Mesothelial cell of epicardium (in vitro differentiated cells): ENCODE measurements around the gene CCDC171. TPM values are rescaled to one million over a fixed set of nuclear protein-coding genes. Genes with fewer than 3 reads are reported as not detected.

Experiments used
- DNase-seq, 2 experiments: peaks; one replicate each; pipeline ENCODE4 v3.0.0; 2021; ENCODE audit warnings: low spot score in 2 of 2; ENCODE audit not compliant: unreplicated experiment in 2 of 2
- H3K27ac Mint-ChIP-seq: 2 replicates; pipeline ENCODE4 v1.8.0; 2021; ENCODE audit warnings: mixed read lengths
- H3K27me3 Mint-ChIP-seq: 2 replicates; pipeline ENCODE4 v1.8.0; 2021; ENCODE audit warnings: low read depth, mixed read lengths
- H3K36me3 Mint-ChIP-seq: 2 replicates; pipeline ENCODE4 v1.8.0; 2021; ENCODE audit warnings: mixed read lengths
- H3K4me1 Mint-ChIP-seq: 2 replicates; pipeline ENCODE4 v1.8.0; 2021; ENCODE audit warnings: mixed read lengths
- H3K4me3 Mint-ChIP-seq: 2 replicates; pipeline ENCODE4 v1.8.0; 2021; ENCODE audit warnings: mild to moderate bottlenecking, moderate library complexity, mixed read lengths
- H3K9me3 Mint-ChIP-seq: 2 replicates; pipeline ENCODE4 v1.8.0; 2021; ENCODE audit warnings: mixed read lengths
- total RNA-seq: library from RNA; stranded (reverse); gene quantifications from 3 replicates; pipeline ENCODE4 v1.2.1, GENCODE V29; 2021
- TF ChIP-seq, protein P1 (sequence below): fragments of 200-600 bp; sonication (generic); IDR thresholded peaks from one replicate; pipeline ENCODE4 v1.5.0; 2021; ENCODE audit warnings: antibody characterized with exemption; ENCODE audit not compliant: unreplicated experiment

Gene CCDC171
- total RNA-seq, 1 donor from 2014 or later = 9.8 TPM

GRCh38 chr9:15542624-15543023 is 10.2 kb upstream of the CCDC171 start:
- Mint-ChIP-seq H3K4me1 (peaks cover 13% of the 10 kb centered on the region), H3K27ac (no peak overlapping the region), H3K4me3 (no peak overlapping the region), H3K36me3 (no peaks in the 10 kb centered on the region), H3K27me3 (no peaks in the 10 kb centered on the region), H3K9me3 (peaks cover 15% of the 10 kb centered on the region)
- no peak for DNase-seq
- TF ChIP-seq, protein P1, sequence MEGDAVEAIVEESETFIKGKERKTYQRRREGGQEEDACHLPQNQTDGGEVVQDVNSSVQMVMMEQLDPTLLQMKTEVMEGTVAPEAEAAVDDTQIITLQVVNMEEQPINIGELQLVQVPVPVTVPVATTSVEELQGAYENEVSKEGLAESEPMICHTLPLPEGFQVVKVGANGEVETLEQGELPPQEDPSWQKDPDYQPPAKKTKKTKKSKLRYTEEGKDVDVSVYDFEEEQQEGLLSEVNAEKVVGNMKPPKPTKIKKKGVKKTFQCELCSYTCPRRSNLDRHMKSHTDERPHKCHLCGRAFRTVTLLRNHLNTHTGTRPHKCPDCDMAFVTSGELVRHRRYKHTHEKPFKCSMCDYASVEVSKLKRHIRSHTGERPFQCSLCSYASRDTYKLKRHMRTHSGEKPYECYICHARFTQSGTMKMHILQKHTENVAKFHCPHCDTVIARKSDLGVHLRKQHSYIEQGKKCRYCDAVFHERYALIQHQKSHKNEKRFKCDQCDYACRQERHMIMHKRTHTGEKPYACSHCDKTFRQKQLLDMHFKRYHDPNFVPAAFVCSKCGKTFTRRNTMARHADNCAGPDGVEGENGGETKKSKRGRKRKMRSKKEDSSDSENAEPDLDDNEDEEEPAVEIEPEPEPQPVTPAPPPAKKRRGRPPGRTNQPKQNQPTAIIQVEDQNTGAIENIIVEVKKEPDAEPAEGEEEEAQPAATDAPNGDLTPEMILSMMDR = no peak

- Mint-ChIP-seq H3K27ac (peak overlapping the region; percentile 1), H3K27me3 (no peaks in the 10 kb centered on the region), H3K4me3 (no peak overlapping the region), H3K9me3 (peaks cover 15% of the 10 kb centered on the region), H3K36me3 (no peaks in the 10 kb centered on the region), H3K4me1 (peaks cover 13% of the 10 kb centered on the region)
- TF ChIP-seq, protein P1 = no peak
- DNase-seq = no peak
These were observed 9.6 kb upstream of the CCDC171 start for GRCh38 chr9:15543047-15543813.

GRCh38 chr9:15549611-15550010 is 3.2 kb upstream of the CCDC171 start:
- Mint-ChIP-seq H3K27ac (no peak overlapping the region), H3K36me3 (no peaks in the 10 kb centered on the region), H3K4me1 (peaks cover 16% of the 10 kb centered on the region), H3K27me3 (peaks cover 6% of the 10 kb centered on the region), H3K4me3 (no peak overlapping the region), H3K9me3 (peaks cover 3% of the 10 kb centered on the region)
- TF ChIP-seq, protein P1 = no peak
- no peak for DNase-seq

DNA sequence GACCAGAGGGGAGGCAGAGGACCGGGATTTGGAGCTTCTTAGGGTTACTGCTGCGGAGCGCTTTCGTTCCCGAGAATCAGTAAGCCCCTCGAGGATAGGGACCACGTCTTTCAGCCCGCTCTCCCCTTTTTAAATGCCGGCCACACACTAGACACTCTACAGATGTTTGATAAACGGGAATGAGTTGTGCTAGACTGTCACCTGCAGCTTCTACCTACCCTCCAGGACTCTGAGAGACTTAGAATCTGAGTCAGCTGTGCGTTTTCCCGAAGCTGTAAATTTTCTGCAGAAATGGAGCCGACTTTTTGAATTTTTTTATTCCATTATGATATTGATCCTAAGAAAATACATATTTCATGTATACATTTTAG is 670 bp downstream of the CCDC171 start:
- peaks cover 16% of the 10 kb centered on the region for H3K4me1 Mint-ChIP-seq
- peak overlapping the region; percentile 96 for H3K27ac Mint-ChIP-seq
- no peaks in the 10 kb centered on the region for H3K9me3 Mint-ChIP-seq
- TF ChIP-seq, protein P1 = no peak
- DNase-seq = no peak
- H3K36me3 Mint-ChIP-seq = peaks cover 5% of the 10 kb centered on the region
- H3K27me3 Mint-ChIP-seq = peaks cover 6% of the 10 kb centered on the region
- peak overlapping the region; percentile 93 for H3K4me3 Mint-ChIP-seq

GRCh38 chr9:15570769-15571168 is 17.9 kb downstream of the CCDC171 start:
- DNase-seq = no peak

More at GRCh38 chr9:15570769-15571168, 17.9 kb downstream of the CCDC171 start:
- Mint-ChIP-seq H3K9me3 (no peaks in the 10 kb centered on the region), H3K36me3 (peaks cover 3% of the 10 kb centered on the region), H3K4me3 (no peak overlapping the region), H3K27me3 (no peaks in the 10 kb centered on the region), H3K27ac (no peak overlapping the region), H3K4me1 (no peaks in the 10 kb centered on the region)
- TF ChIP-seq, protein P1 = no peak
